HepG2 (cell line): Measurements from ENCODE around the gene GYS1. TPM values are rescaled to one million over a fixed set of nuclear protein-coding genes. Genes with fewer than 3 reads are reported as not detected.

Experiments used
- ATAC-seq: fragments of 200-7000 bp; cut with Tn5 transposase; 3 replicates; pipeline ENCODE4 v1.9.1; 2020; ENCODE audit warnings: mild to moderate bottlenecking, moderate library complexity
- BruUV-seq: library from RNA; stranded (reverse); fragments of 400-500 nt; replicated peaks from 2 replicates; lab custom pipeline; 2021; lab: Mats Ljungman, UMichigan
- CTCF ChIA-PET: fragments of 300-600 bp; formaldehyde crosslinking; extraction: SDS; loops from one replicate; lab custom pipeline; 2021; ENCODE audit warnings: low total read pairs, inconsistent platforms, low intra/inter-chr PET ratio; lab: Yijun Ruan, JAX
- POLR2A ChIA-PET: fragments of 350-600 bp; sonication (Branson Sonifier 250); formaldehyde crosslinking; loops from one replicate; lab custom pipeline; 2020; ENCODE audit warnings: antibody characterized with exemption, inconsistent platforms; lab: Yijun Ruan, JAX
- DNase-seq: peaks from one replicate; pipeline ENCODE4 v3.0.0-alpha.2; 2015; ENCODE audit warnings: low spot score
- FAIRE-seq: peaks from 3 replicates; lab custom pipeline; 2011; peaks lifted over from hg19 to GRCh38; lab: Jason Lieb, UNC
- H2AFZ ChIP-seq: one replicate; pipeline ENCODE4 v1.6.1; 2011; ENCODE audit warnings: low read length, inconsistent platforms
- H3K27ac ChIP-seq: fragments of 300-600 bp; 3 replicates; pipeline ENCODE4 v1.8.0; 2011; ENCODE audit warnings: mixed run types, mild to moderate bottlenecking, mixed read lengths, low read length, inconsistent platforms; ENCODE audit not compliant: insufficient read depth; ENCODE audit errors: extremely low read length
- H3K27me3 ChIP-seq, 2 experiments: fragments of 200-600 bp in 1 of 2; 2 replicates in 1 of 2; 3 replicates in 1 of 2; pipeline versions ENCODE4 v1.6.0 to v1.8.0; 2011; ENCODE audit warnings: low read length in 2 of 2, mild to moderate bottlenecking in 2 of 2, moderate library complexity in 2 of 2, inconsistent platforms in 1 of 2; ENCODE audit not compliant: insufficient read depth in 2 of 2, control insufficient read depth in 1 of 2
- H3K36me3 ChIP-seq, 2 experiments: fragments of 200-600 bp in 1 of 2; replicated peaks in 1 of 2; 2 replicates in 1 of 2; 3 replicates in 1 of 2; pipeline versions ENCODE4 v1.5.1 to v1.8.0; 2011; ENCODE audit warnings: low read length in 2 of 2, inconsistent platforms in 1 of 2; ENCODE audit not compliant: insufficient read depth in 2 of 2, control insufficient read depth in 1 of 2
- H3K4me1 ChIP-seq: 2 replicates; pipeline ENCODE4 v1.5.1; 2012; ENCODE audit warnings: low read length, inconsistent platforms; ENCODE audit not compliant: insufficient read depth
- H3K4me2 ChIP-seq: 2 replicates; pipeline ENCODE4 v1.6.0; 2011; ENCODE audit warnings: low read depth, low read length, inconsistent platforms
- H3K4me3 ChIP-seq, 3 experiments: fragments of 200-600 bp in 1 of 3; sonication (generic), shearing (Covaris generic) in 1 of 3; replicated peaks in 1 of 3; 2 replicates each; pipeline ENCODE4 v1.5.1; 2011 to 2016; ENCODE audit warnings: low read length in 3 of 3, inconsistent platforms in 2 of 3, low read depth in 2 of 3, mild to moderate bottlenecking in 2 of 3, control low read depth in 1 of 3, mixed read lengths in 1 of 3; ENCODE audit not compliant: insufficient read depth in 1 of 3
- H3K79me2 ChIP-seq: one replicate; pipeline ENCODE4 v1.6.1; 2011; ENCODE audit warnings: low read length, inconsistent platforms; ENCODE audit not compliant: insufficient read depth
- H3K9ac ChIP-seq: 2 replicates; pipeline ENCODE4 v1.6.0; 2011; ENCODE audit warnings: mild to moderate bottlenecking, low read depth, low read length, inconsistent platforms; ENCODE audit not compliant: insufficient read depth
- H3K9me3 ChIP-seq: 2 replicates; pipeline ENCODE4 v1.5.1; 2012; ENCODE audit warnings: mild to moderate bottlenecking, low read length
- H4K20me1 ChIP-seq: 2 replicates; pipeline ENCODE4 v1.6.0; 2011; ENCODE audit warnings: inconsistent platforms, mild to moderate bottlenecking, low read length, moderate library complexity; ENCODE audit not compliant: insufficient read depth
- CBX5 ChIP-seq: sonication (generic); formaldehyde crosslinking; IDR thresholded peaks from 2 replicates; pipeline ENCODE4 v1.4.0; 2020; ENCODE audit warnings: missing genetic modification reagents, borderline replicate concordance
- CEBPG ChIP-seq: IDR thresholded peaks from 2 replicates; pipeline ENCODE4 v1.6.1; 2016
- ESRRA ChIP-seq: sonication (generic); formaldehyde crosslinking; IDR thresholded peaks from 2 replicates; pipeline ENCODE4 v1.5.1; 2020; ENCODE audit warnings: mild to moderate bottlenecking, low read depth, missing genetic modification reagents
- HNF4G ChIP-seq, 2 experiments: sonication (generic) in 1 of 2; formaldehyde crosslinking in 1 of 2; IDR thresholded peaks; 2 replicates each; pipeline versions ENCODE4 v1.4.0 to v1.6.1; 2011 to 2020; ENCODE audit warnings: borderline replicate concordance in 2 of 2, low read depth in 2 of 2, mild to moderate bottlenecking in 2 of 2, low read length in 1 of 2, missing genetic modification reagents in 1 of 2, moderate library complexity in 1 of 2
- KDM1A ChIP-seq: IDR thresholded peaks from 2 replicates; pipeline ENCODE4 v1.6.1; 2016; ENCODE audit warnings: missing compliant biosample characterization
- MIER2 ChIP-seq: IDR thresholded peaks from 2 replicates; pipeline ENCODE4 v1.6.1; 2016; ENCODE audit warnings: missing biosample characterization, missing genetic modification reagents
- NCOR1 ChIP-seq: fragments of 200-600 bp; sonication (generic); IDR thresholded peaks from 2 replicates; pipeline ENCODE4 v1.7.0; 2017; ENCODE audit warnings: antibody characterized with exemption, low read length, borderline replicate concordance
- NR2C2 ChIP-seq: sonication (generic); formaldehyde crosslinking; IDR thresholded peaks from 2 replicates; pipeline ENCODE4 v1.4.0; 2020; ENCODE audit warnings: missing genetic modification reagents, mild to moderate bottlenecking, moderate library complexity, borderline replicate concordance
- RARA ChIP-seq: IDR thresholded peaks from 2 replicates; pipeline ENCODE4 v1.6.1; 2016; ENCODE audit warnings: missing genetic modification reagents, missing compliant biosample characterization
- RCOR2 ChIP-seq: IDR thresholded peaks from 2 replicates; pipeline ENCODE4 v1.6.1; 2016; ENCODE audit warnings: missing biosample characterization, missing genetic modification reagents
- STAT5B ChIP-seq: sonication (generic); formaldehyde crosslinking; IDR thresholded peaks from 2 replicates; pipeline ENCODE4 v1.4.0; 2020; ENCODE audit warnings: missing genetic modification reagents
- THAP11 ChIP-seq: IDR thresholded peaks from 2 replicates; pipeline ENCODE4 v1.6.1; 2016; ENCODE audit warnings: missing biosample characterization, missing genetic modification reagents
- XBP1 ChIP-seq: sonication (generic); formaldehyde crosslinking; IDR thresholded peaks from 2 replicates; pipeline ENCODE4 v1.5.0; 2020; ENCODE audit warnings: missing genetic modification reagents
- ZBTB20 ChIP-seq: sonication (generic); formaldehyde crosslinking; IDR thresholded peaks from 2 replicates; pipeline ENCODE4 v1.8.1; 2023; ENCODE audit warnings: missing genetic modification reagents, low read depth, mild to moderate bottlenecking, borderline replicate concordance
- ZBTB38 ChIP-seq: sonication (generic); formaldehyde crosslinking; IDR thresholded peaks from 2 replicates; pipeline ENCODE4 v1.5.1; 2020; ENCODE audit warnings: mild to moderate bottlenecking, missing genetic modification reagents
- ZBTB7A ChIP-seq: sonication (generic); formaldehyde crosslinking; IDR thresholded peaks from 2 replicates; pipeline ENCODE4 v1.8.0; 2022; ENCODE audit warnings: mild to moderate bottlenecking, missing genetic modification reagents
- ZNF263 ChIP-seq: sonication (generic); formaldehyde crosslinking; IDR thresholded peaks from 2 replicates; pipeline ENCODE4 v1.4.0; 2020; ENCODE audit warnings: missing genetic modification reagents
- ZNF614 ChIP-seq: IDR thresholded peaks from 2 replicates; pipeline ENCODE4 v1.6.1; 2018; ENCODE audit warnings: missing biosample characterization, missing genetic modification reagents, inconsistent platforms, borderline replicate concordance
- ZNF746 ChIP-seq: sonication (generic); formaldehyde crosslinking; IDR thresholded peaks from 2 replicates; pipeline ENCODE4 v1.8.0; 2022; ENCODE audit warnings: mild to moderate bottlenecking, missing genetic modification reagents
- WGBS: methylation state at CpG from one replicate; pipeline ENCODE4 v1.1.6; 2017; ENCODE audit warnings: low lambda C conversion rate; 5-methylcytosine and 5-hydroxymethylcytosine counted together
- in situ Hi-C: cut with HindIII; loops from 2 replicates; pipeline ENCODE4 v1.10.0; 2017; ENCODE audit warnings: low pct_unique_long_range_greater_than_20kb; ENCODE audit not compliant: extremely low pct_ligation_motif_present
- intact Hi-C: fragments of 100-400 bp; cut with micrococcal nuclease; formaldehyde crosslinking; loops from one replicate; pipeline ENCODE4 v1.10.0; 2022; ENCODE audit not compliant: unreplicated experiment
- polyA plus RNA-seq, 8 experiments: library from polyadenylated mRNA; depleted of rRNA in 3 of 8; stranded (reverse) in 7 of 8; unstranded in 1 of 8; fragments of >200 nt; fragmentation: Illumina TruSeq in 4 of 8; extraction: Trizol in 4 of 8; gene quantifications; 2 replicates each; pipeline versions ENCODE4 v1.2.1 to v1.2.3, GENCODE V29; 2011 to 2016; ENCODE audit warnings: low read depth in 4 of 8, missing spikeins in 1 of 8, mixed read lengths in 1 of 8; ENCODE audit not compliant: insufficient read depth in 1 of 8
- total RNA-seq, 5 experiments: library from RNA; depleted of rRNA; stranded (reverse); fragments of >200 nt; fragmentation: Illumina TruSeq; extraction: Trizol; gene quantifications; 2 replicates each; pipeline ENCODE4 v1.2.3, GENCODE V29; 2016; ENCODE audit warnings: low read depth in 1 of 5
- TF ChIP-seq, protein P1 (sequence below): sonication (generic); formaldehyde crosslinking; IDR thresholded peaks from 2 replicates; pipeline ENCODE4 v1.4.0; 2020; ENCODE audit warnings: missing genetic modification reagents
- TF ChIP-seq, protein P2 (sequence below): sonication (generic); formaldehyde crosslinking; IDR thresholded peaks from 2 replicates; pipeline ENCODE4 v1.5.0; 2020; ENCODE audit warnings: missing genetic modification reagents, mild to moderate bottlenecking, borderline replicate concordance

Gene GYS1
- total and polyA plus RNA-seq, 2 of the 13 experiments (the other 11 are each of a cell fraction or from before 2014, with no cell fraction given): 18.4 to 42.1 TPM

DNA sequence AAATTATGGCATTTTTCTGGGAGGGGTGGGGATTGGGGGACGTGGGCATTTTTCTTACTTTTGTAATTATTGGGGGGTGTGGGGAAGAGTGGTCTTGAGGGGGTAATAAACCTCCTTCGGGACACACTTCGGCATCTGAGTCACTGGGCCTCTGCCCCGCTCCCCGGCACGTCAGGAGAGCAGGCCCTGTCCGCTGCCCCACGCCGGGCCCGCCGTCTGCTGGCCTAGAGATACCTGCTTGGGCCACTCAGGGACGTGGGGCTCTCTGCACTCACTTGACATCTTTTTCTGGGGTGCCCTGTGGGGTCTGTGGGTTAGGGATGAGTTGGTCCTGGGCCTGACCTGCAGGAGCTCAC lies 31.5 kb downstream of the GYS1 start (continued):
- TF ChIP-seq STAT5B (CRISPR knock-in tag) (no peak), RCOR2 (no peak), ZBTB20 (CRISPR knock-in tag) (no peak), XBP1 (CRISPR knock-in tag) (no peak)
- TF ChIP-seq, protein P1, sequence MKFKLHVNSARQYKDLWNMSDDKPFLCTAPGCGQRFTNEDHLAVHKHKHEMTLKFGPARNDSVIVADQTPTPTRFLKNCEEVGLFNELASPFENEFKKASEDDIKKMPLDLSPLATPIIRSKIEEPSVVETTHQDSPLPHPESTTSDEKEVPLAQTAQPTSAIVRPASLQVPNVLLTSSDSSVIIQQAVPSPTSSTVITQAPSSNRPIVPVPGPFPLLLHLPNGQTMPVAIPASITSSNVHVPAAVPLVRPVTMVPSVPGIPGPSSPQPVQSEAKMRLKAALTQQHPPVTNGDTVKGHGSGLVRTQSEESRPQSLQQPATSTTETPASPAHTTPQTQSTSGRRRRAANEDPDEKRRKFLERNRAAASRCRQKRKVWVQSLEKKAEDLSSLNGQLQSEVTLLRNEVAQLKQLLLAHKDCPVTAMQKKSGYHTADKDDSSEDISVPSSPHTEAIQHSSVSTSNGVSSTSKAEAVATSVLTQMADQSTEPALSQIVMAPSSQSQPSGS: no peak

DNA sequence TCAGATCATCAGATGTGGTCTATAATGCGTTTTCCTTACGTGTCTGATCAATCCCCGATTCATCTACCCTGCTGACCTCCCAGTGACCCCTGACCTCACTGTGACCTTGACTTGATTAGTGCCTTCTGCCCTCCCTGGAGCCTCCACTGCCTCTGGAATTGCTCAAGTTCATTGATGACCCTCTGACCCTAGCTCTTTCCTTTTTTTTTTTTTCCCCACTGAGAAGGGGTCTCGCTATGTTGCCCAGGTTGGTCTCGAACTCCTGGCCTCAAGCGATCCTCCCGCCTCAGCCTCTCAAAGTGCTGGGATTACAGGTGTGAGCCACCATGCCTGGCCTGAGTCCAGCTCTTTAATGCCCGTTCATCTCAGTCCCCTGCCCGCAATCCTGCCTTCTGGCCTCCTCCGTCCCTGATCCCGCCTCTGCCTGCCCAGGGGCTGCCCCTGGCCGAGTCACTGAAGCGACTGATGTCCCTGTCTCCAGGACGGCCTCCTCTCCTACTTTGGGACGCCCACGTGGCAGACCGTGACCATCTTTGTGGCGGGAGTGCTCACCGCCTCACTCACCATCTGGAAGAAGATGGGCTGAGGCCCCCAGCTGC lies 32.0 kb downstream of the GYS1 start:
- in situ Hi-C loops (loop anchor here (5.0 kb wide), 1 partner anchor 89 kb away; the partner anchor contains the start of gene PPP1R15A), intact Hi-C loops (loop anchor here (10.0 kb wide), 2 partner anchors 86 to 176 kb away; partner anchors contain the start of gene PPP1R15A)
- Histone ChIP-seq H3K27ac (peak overlapping the region; percentile 100), H3K36me3 (peaks cover 3 to 9% of the 10 kb centered on the region in 2 experiments; a peak in 4 of 5 replicates), H3K27me3 (no peaks in the 10 kb centered on the region; a peak in 1 of 5 replicates), H3K9me3 (no peaks in the 10 kb centered on the region), H4K20me1 (peaks cover 10% of the 10 kb centered on the region), H3K4me2 (peak overlapping the region; percentile 97), H3K79me2 (peaks cover 24% of the 10 kb centered on the region), H3K4me3 (peak overlapping the region in 2 of 3 experiments; percentile 80; a peak in 3 of 6 replicates), H3K9ac (peak overlapping the region; percentile 98), H2AFZ (no peak overlapping the region), H3K4me1 (peaks cover 69% of the 10 kb centered on the region)
- ChIA-PET CTCF (no interaction called here), POLR2A (interaction anchor here (1.0 to 2.8 kb wide), 10 partner anchors 8 to 342 kb away, joined by 3 to 35 read pairs (median 18); partner anchors contain the start of genes BAX, DHDH, GYS1 and PLEKHA4)
- FAIRE-seq (no peak), DNase-seq (peak; percentile 48), ATAC-seq (peak; percentile 1)
- BruUV-seq: no TSS peak
- 50% methylated on average over 18 of the region's 19 CpGs for WGBS
- TF ChIP-seq CEBPG (CRISPR knock-in tag) (peak; percentile 11; the same call in 1 of the 2 replicates), MIER2 (CRISPR knock-in tag) (no peak), ZNF614 (CRISPR knock-in tag) (no peak), ZBTB38 (CRISPR knock-in tag) (peak; percentile 14; the same call in 1 of the 2 replicates), THAP11 (CRISPR knock-in tag) (0 out of 2 replicates have a peak, but pooled peaks have one; percentile 12), NR2C2 (peak; percentile 91), CBX5 (peak; percentile 58; the same call in 1 of the 2 replicates), ZNF746 (CRISPR knock-in tag) (peak; percentile 35; the same call in 1 of the 2 replicates), NCOR1 (peak; percentile 69; the same call in 1 of the 2 replicates), ZNF263 (CRISPR knock-in tag) (peak; percentile 24), ZBTB7A (CRISPR knock-in tag) (peak; percentile 34; the same call in 1 of the 2 replicates), RARA (CRISPR knock-in tag) (peak; percentile 93), KDM1A (CRISPR knock-in tag) (peak; percentile 87; the same call in 1 of the 2 replicates), ESRRA (peak; percentile 85), HNF4G (IDR thresholded peaks at IDR 0.05; ENCODE audit: borderline replicate concordance, low read depth, low read length) (peak; percentile 11; the same call in 1 of the 2 replicates), HNF4G (CRISPR knock-in tag; IDR thresholded peaks at IDR 0.05; ENCODE audit: borderline replicate concordance, low read depth) (no peak)
- TF ChIP-seq, protein P2, sequence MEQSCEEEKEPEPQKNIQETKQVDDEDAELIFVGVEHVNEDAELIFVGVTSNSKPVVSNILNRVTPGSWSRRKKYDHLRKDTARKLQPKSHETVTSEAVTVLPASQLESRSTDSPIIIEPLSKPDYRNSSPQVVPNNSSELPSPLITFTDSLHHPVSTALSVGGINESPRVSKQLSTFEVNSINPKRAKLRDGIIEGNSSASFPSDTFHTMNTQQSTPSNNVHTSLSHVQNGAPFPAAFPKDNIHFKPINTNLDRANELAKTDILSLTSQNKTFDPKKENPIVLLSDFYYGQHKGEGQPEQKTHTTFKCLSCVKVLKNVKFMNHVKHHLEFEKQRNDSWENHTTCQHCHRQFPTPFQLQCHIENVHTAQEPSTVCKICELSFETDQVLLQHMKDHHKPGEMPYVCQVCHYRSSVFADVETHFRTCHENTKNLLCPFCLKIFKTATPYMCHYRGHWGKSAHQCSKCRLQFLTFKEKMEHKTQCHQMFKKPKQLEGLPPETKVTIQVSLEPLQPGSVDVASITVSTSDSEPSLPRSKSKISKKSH (CRISPR knock-in tag): peak; percentile 52; the same call in 1 of the 2 replicates
